Muscle of leg (tissue), 9 donors: Measurements from ENCODE around the gene CCL16. TPM values are rescaled to one million over a fixed set of nuclear protein-coding genes. Genes with fewer than 3 reads are reported as not detected.

Experiments used
- polyA plus RNA-seq, 8 donors: library from polyadenylated mRNA; unstranded; fragments of 120-200 nt; gene quantifications; one replicate each; pipeline versions ENCODE4 v1.2.1 to v1.2.3, GENCODE V29; 2013; ENCODE audit warnings: inconsistent platforms in 1 of 8, low replicate concordance in 1 of 8; ENCODE audit not compliant: insufficient read length in 8 of 8, insufficient read depth in 1 of 8
- total RNA-seq: library from RNA; stranded (reverse); fragments of 120-200 nt; gene quantifications from one replicate; pipeline ENCODE4 v1.2.4, GENCODE V29; 2013

The CCL16 gene
- total and polyA plus RNA-seq, 9 donors, result 0.11 to 0.53 (median 0.19) TPM

Other genes with a start within 250 kb of the CCL16 start
- 1.9 TPM for gene RASL10B, start 249.9 kb downstream of the CCL16 start, total RNA-seq
- gene RASL10B, start 249.9 kb downstream of the CCL16 start, polyA plus RNA-seq, result 1 to 10 TPM; 3.1 to 5.1 (median 4.2) TPM
- gene GAS2L2, start 228.3 kb downstream of the CCL16 start, total RNA-seq, result 0.04 TPM
- gene GAS2L2, start 228.3 kb downstream of the CCL16 start, polyA plus RNA-seq, result not detected
- not detected for gene C17orf50, start 220.6 kb downstream of the CCL16 start, total RNA-seq
- not detected for gene C17orf50, start 220.6 kb downstream of the CCL16 start, polyA plus RNA-seq
- 3.5 TPM for gene MMP28, start 185.9 kb downstream of the CCL16 start, total RNA-seq
- gene MMP28, start 185.9 kb downstream of the CCL16 start, polyA plus RNA-seq, result 1 to 10 TPM; 1.9 to 4.3 (median 3.5) TPM
- 26.9 TPM for gene TAF15, start 172.0 kb downstream of the CCL16 start, total RNA-seq
- 100 to 1,000 TPM; 118 to 162 (median 142) TPM for gene TAF15, start 172.0 kb downstream of the CCL16 start, polyA plus RNA-seq
- gene HEATR9, start 112.6 kb downstream of the CCL16 start, total RNA-seq, result not detected
- under 1 TPM in 3 of 8 donors, not detected in 5; 0.09 to 0.17 (median 0.10) TPM for gene HEATR9, start 112.6 kb downstream of the CCL16 start, polyA plus RNA-seq
- 0.75 TPM for gene CCL5, start 101.1 kb downstream of the CCL16 start, total RNA-seq
- gene CCL5, start 101.1 kb downstream of the CCL16 start, polyA plus RNA-seq, result 1 to 10 TPM in 3 of 8 donors, under 1 TPM in 5; 0.60 to 1.7 (median 0.87) TPM
- 0.58 TPM for gene RDM1, start 50.7 kb downstream of the CCL16 start, total RNA-seq
- gene RDM1, start 50.7 kb downstream of the CCL16 start, polyA plus RNA-seq, result 1 to 10 TPM in 2 of 8 donors, under 1 TPM in 6; 0.39 to 1.4 (median 0.78) TPM
- gene LYZL6, start 37.8 kb downstream of the CCL16 start, total RNA-seq, result not detected
- not detected for gene LYZL6, start 37.8 kb downstream of the CCL16 start, polyA plus RNA-seq
- gene CCL14, start 5.2 kb upstream of the CCL16 start, total RNA-seq, result 15.2 TPM
- gene CCL14, start 5.2 kb upstream of the CCL16 start, polyA plus RNA-seq, result 10 to 100 TPM; 17.7 to 32.3 (median 25.3) TPM
- not detected for gene CCL15, start 20.1 kb upstream of the CCL16 start, total RNA-seq
- gene CCL15, start 20.1 kb upstream of the CCL16 start, polyA plus RNA-seq, result under 1 TPM in 1 of 8 donors, not detected in 7; 0.63 TPM
- not detected for gene CCL23, start 36.5 kb upstream of the CCL16 start, total RNA-seq
- under 1 TPM in 1 of 8 donors, not detected in 7; 1.00 TPM for gene CCL23, start 36.5 kb upstream of the CCL16 start, polyA plus RNA-seq
- gene CCL18, start 82.8 kb upstream of the CCL16 start, total RNA-seq, result not detected
- under 1 TPM in 3 of 8 donors, not detected in 5; 0.23 to 0.62 (median 0.23) TPM for gene CCL18, start 82.8 kb upstream of the CCL16 start, polyA plus RNA-seq
- 7.7 TPM for gene CCL3, start 108.6 kb upstream of the CCL16 start, total RNA-seq
- gene CCL3, start 108.6 kb upstream of the CCL16 start, polyA plus RNA-seq, result 10 to 100 TPM in 1 of 8 donors, 1 to 10 TPM in 7; 2.4 to 11.8 (median 5.4) TPM
- 3.5 TPM for gene CCL4, start 122.3 kb upstream of the CCL16 start, total RNA-seq
- 1 to 10 TPM; 1.1 to 7.7 (median 2.2) TPM for gene CCL4, start 122.3 kb upstream of the CCL16 start, polyA plus RNA-seq
- 4.4 TPM for gene TBC1D3B, start 195.1 kb upstream of the CCL16 start, total RNA-seq
- gene TBC1D3B, start 195.1 kb upstream of the CCL16 start, polyA plus RNA-seq, result 10 to 100 TPM in 3 of 8 donors, 1 to 10 TPM in 5; 3.9 to 16.7 (median 7.7) TPM
- 2.0 TPM for gene CCL3L1, start 215.3 kb upstream of the CCL16 start, total RNA-seq
- gene CCL3L1, start 215.3 kb upstream of the CCL16 start, polyA plus RNA-seq, result 1 to 10 TPM in 6 of 8 donors, under 1 TPM in 1, not detected in 1; 0.74 to 7.9 (median 1.3) TPM
- 3.7 TPM for gene CCL4L2, start 229.6 kb upstream of the CCL16 start, total RNA-seq
- 10 to 100 TPM in 1 of 8 donors, 1 to 10 TPM in 5, under 1 TPM in 1, not detected in 1; 0.88 to 13.6 (median 2.7) TPM for gene CCL4L2, start 229.6 kb upstream of the CCL16 start, polyA plus RNA-seq